CD4-positive, alpha-beta T cell (primary cell): ENCODE results near the gene DAPK2. TPM values are rescaled to one million over a fixed set of nuclear protein-coding genes. Genes with fewer than 3 reads are reported as not detected.

ENCODE experiments used
- ATAC-seq: fragments of 200-7000 bp; cut with Tn5 transposase; one replicate; pipeline ENCODE4 v1.10.0; 2022; ENCODE audit warnings: mild to moderate bottlenecking; ENCODE audit not compliant: poor library complexity
- CTCF ChIA-PET: fragments of 350-600 bp; sonication (Branson Sonifier 250); formaldehyde crosslinking; loops from one replicate; lab custom pipeline; 2021; ENCODE audit warnings: antibody characterized with exemption, inconsistent platforms; lab: Charles Lee
- POLR2A ChIA-PET: fragments of 350-600 bp; sonication (Branson Sonifier 250); formaldehyde crosslinking; loops from one replicate; lab custom pipeline; 2021; ENCODE audit warnings: antibody characterized with exemption, inconsistent platforms; lab: Charles Lee
- DNase-seq, 14 experiments: peaks; one replicate each; pipeline ENCODE4 v3.0.0-alpha.2; 2013 to 2020; ENCODE audit warnings: mixed read lengths in 2 of 14
- H3K27ac ChIP-seq, 2 donors: one replicate each; pipeline versions ENCODE4 v1.5.1 to v1.7.0; 2013; ENCODE audit warnings: low read length in 2 of 2, low read depth in 1 of 2, mild to moderate bottlenecking in 1 of 2
- H3K27me3 ChIP-seq, 2 experiments: 1 replicate in 1 of 2; 2 replicates in 1 of 2; pipeline versions ENCODE4 v1.6.1 to v1.7.0; 2013; ENCODE audit warnings: low read length in 2 of 2, control low read depth in 1 of 2, mild to moderate bottlenecking in 1 of 2, moderate library complexity in 1 of 2; ENCODE audit not compliant: insufficient read depth in 2 of 2, control insufficient read depth in 1 of 2
- H3K36me3 ChIP-seq: one replicate; pipeline ENCODE4 v1.6.1; 2013; ENCODE audit warnings: low read length, control low read depth; ENCODE audit not compliant: insufficient read depth
- H3K4me1 ChIP-seq: one replicate; pipeline ENCODE4 v1.6.1; 2013; ENCODE audit warnings: low read length, control low read depth; ENCODE audit not compliant: insufficient read depth
- H3K4me3 ChIP-seq: one replicate; pipeline ENCODE4 v1.5.1; 2013; ENCODE audit warnings: mild to moderate bottlenecking, low read length, moderate library complexity
- H3K9me3 ChIP-seq, 2 experiments: 1 replicate in 1 of 2; 2 replicates in 1 of 2; pipeline versions ENCODE4 v1.6.1 to v1.7.0; 2013; ENCODE audit warnings: low read length in 2 of 2, mild to moderate bottlenecking in 2 of 2, control low read depth in 1 of 2, moderate library complexity in 1 of 2; ENCODE audit not compliant: control insufficient read depth in 1 of 2, insufficient read depth in 1 of 2
- H3K27ac Mint-ChIP-seq: one replicate; pipeline ENCODE4 v1.8.0; 2020; ENCODE audit warnings: mixed read lengths
- H3K27me3 Mint-ChIP-seq: one replicate; pipeline ENCODE4 v1.8.0; 2021; ENCODE audit warnings: mixed read lengths
- H3K36me3 Mint-ChIP-seq: one replicate; pipeline ENCODE4 v1.8.0; 2021; ENCODE audit warnings: low read depth, mixed read lengths
- H3K4me1 Mint-ChIP-seq: one replicate; pipeline ENCODE4 v1.8.0; 2021; ENCODE audit warnings: low read depth, mixed read lengths
- H3K4me3 Mint-ChIP-seq: one replicate; pipeline ENCODE4 v1.8.0; 2020; ENCODE audit warnings: mild to moderate bottlenecking, mixed read lengths
- H3K9me3 Mint-ChIP-seq: one replicate; pipeline ENCODE4 v1.8.0; 2020; ENCODE audit warnings: mixed read lengths
- CTCF ChIP-seq: fragments of 200-600 bp; IDR thresholded peaks from one replicate; pipeline ENCODE4 v1.8.0; 2022; ENCODE audit warnings: antibody characterized with exemption, mild to moderate bottlenecking
- intact Hi-C, 2 experiments: fragments of 100-400 bp; cut with DNase I in 1 of 2; cut with micrococcal nuclease in 1 of 2; formaldehyde crosslinking; loops; one replicate each; pipeline versions ENCODE4 v1.15.1 to v1.9.0; 2023 to 2025; cut with DNase I, micrococcal nuclease
- total RNA-seq, 174 experiments: library from RNA in 2 of 174; stranded (reverse) in 2 of 174; gene quantifications; one replicate each; pipeline ENCODE4 v1.2.3 and lab custom pipeline; 2021 to 2026

Gene DAPK2
- total RNA-seq, 2 experiments from 2014 or later = 1.3 to 1.6 TPM

- ATAC-seq (no peak), DNase-seq (no peak)
- Histone ChIP-seq H3K9me3 (no peaks in the 10 kb centered on the region), H3K27ac (no peak overlapping the region), H3K4me3 (no peak overlapping the region), H3K36me3 (no peaks in the 10 kb centered on the region), H3K27me3 (no peaks in the 10 kb centered on the region), H3K4me1 (peaks cover 32% of the 10 kb centered on the region)
- peak overlapping the region; percentile 98 for H3K27ac Mint-ChIP-seq
- peaks cover 74% of the 10 kb centered on the region for H3K4me1 Mint-ChIP-seq
- ChIA-PET CTCF (no interaction called here), POLR2A (interaction anchor here (2.5 kb wide), 1 partner anchor 8 kb away, joined by 9 read pairs; no protein-coding TSS in a partner anchor)
- H3K36me3 Mint-ChIP-seq = no peaks in the 10 kb centered on the region
- intact Hi-C loops = loop anchor here in 1 of 2 experiments (2.0 kb wide), 1 partner anchor 19 kb away; no protein-coding TSS in a partner anchor
- H3K27me3 Mint-ChIP-seq = no peaks in the 10 kb centered on the region
- H3K9me3 Mint-ChIP-seq = no peaks in the 10 kb centered on the region
- TF ChIP-seq CTCF = no peak
- no peak overlapping the region for H3K4me3 Mint-ChIP-seq
Measured at GRCh38 chr15:63861946-63862517, 184.3 kb downstream of the DAPK2 start.

- ATAC-seq (peak; percentile 32), DNase-seq (peak in 1 of 14 experiments; percentile 9)
- Mint-ChIP-seq H3K36me3 (no peaks in the 10 kb centered on the region), H3K9me3 (no peaks in the 10 kb centered on the region), H3K4me1 (peaks cover 75% of the 10 kb centered on the region), H3K27me3 (no peaks in the 10 kb centered on the region), H3K27ac (peak overlapping the region; percentile 98), H3K4me3 (peak overlapping the region; percentile 59)
- TF ChIP-seq CTCF = no peak
- CTCF ChIA-PET = interaction anchor here (0.7 to 1.6 kb wide), 3 partner anchors 9 to 34 kb away, joined by 3 to 7 read pairs (median 4); no protein-coding TSS in a partner anchor
- no peak overlapping the region for H3K4me3 ChIP-seq
- H3K4me1 ChIP-seq = peaks cover 32% of the 10 kb centered on the region
- no peaks in the 10 kb centered on the region for H3K9me3 ChIP-seq
- peak overlapping the region; percentile 58 to 64 for H3K27ac ChIP-seq
- H3K36me3 ChIP-seq = no peaks in the 10 kb centered on the region
- intact Hi-C loops = loop anchor here in 1 of 2 experiments (1.0 to 2.0 kb wide), 3 partner anchors 18 to 33 kb away; no protein-coding TSS in a partner anchor
- POLR2A ChIA-PET = interaction anchor here (0.7 to 3.9 kb wide), 17 partner anchors 8 to 302 kb away, joined by 3 to 38 read pairs (median 6); partner anchors contain the start of gene HERC1
- no peaks in the 10 kb centered on the region for H3K27me3 ChIP-seq
Measured at GRCh38 chr15:63860555-63860954, 185.7 kb downstream of the DAPK2 start.

- Mint-ChIP-seq H3K9me3 (peaks cover 2% of the 10 kb centered on the region), H3K4me3 (peak overlapping the region; percentile 59), H3K4me1 (peaks cover 79% of the 10 kb centered on the region), H3K27me3 (no peaks in the 10 kb centered on the region), H3K27ac (peak overlapping the region; percentile 98), H3K36me3 (no peaks in the 10 kb centered on the region)
- peak overlapping the region; percentile 58 to 64 for H3K27ac ChIP-seq
- H3K4me1 ChIP-seq = peaks cover 32% of the 10 kb centered on the region
- no peak overlapping the region for H3K4me3 ChIP-seq
- CTCF ChIA-PET = interaction anchor here (0.6 to 1.6 kb wide), 4 partner anchors 10 to 473 kb away, joined by 3 to 7 read pairs (median 4); no protein-coding TSS in a partner anchor
- H3K27me3 ChIP-seq = no peaks in the 10 kb centered on the region
- POLR2A ChIA-PET = interaction anchor here (0.6 to 3.9 kb wide), 20 partner anchors 9 to 527 kb away, joined by 3 to 38 read pairs (median 5); partner anchors contain the start of genes CIAO2A and HERC1
- no peaks in the 10 kb centered on the region for H3K36me3 ChIP-seq
- TF ChIP-seq CTCF = no peak
- peak; percentile 51 to 83 (median 69) for DNase-seq
- peak; percentile 95 for ATAC-seq
- intact Hi-C loops = loop anchor here in 1 of 2 experiments (1.0 to 2.0 kb wide), 3 partner anchors 17 to 33 kb away; no protein-coding TSS in a partner anchor
- no peaks in the 10 kb centered on the region for H3K9me3 ChIP-seq
Measured at GRCh38 chr15:63860155-63860554, 186.1 kb downstream of the DAPK2 start.
